Measurements from ENCODE around the gene AP1G2.

The AP1G2 gene

DNA sequence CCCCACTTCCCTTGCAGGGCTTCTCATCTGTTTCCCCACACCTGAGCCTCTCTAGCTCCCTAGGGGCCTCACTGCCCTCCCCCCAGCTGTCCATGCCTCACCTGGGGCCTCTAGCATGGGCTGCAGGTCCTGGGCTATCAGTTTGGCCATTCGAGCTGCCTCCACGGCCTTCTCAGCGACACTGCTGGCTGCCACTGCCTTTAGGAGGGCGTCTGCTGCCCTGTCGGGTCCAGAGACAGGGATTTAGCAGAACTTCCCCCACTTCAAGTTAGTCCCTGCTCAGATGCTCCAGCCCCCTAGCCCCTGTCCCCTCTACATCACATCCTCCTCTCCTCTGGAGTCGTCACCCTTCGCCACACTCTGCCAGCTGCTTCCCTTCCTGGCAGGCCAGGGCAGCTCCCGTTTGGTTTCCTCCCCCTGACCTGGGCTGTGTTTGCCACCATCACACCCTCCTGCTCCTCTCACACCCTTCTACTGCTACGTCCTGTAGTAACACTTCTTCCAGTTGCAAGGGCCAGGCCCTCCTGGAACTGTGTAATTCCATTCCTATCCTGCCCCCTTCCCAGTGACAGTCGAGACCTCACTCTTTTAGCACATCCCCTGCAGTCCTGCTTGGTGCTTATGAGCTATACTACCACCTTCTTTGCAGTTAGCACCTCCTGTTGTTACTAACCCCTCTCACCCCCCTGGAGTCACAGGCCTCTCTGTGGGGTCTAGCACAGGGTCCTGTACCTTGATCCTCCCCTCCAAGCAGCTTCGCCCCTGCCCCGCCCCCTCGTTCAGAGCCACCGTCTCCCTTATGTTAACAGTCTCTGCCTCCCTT is 4.3 kb upstream of the AP1G2 start:
- no peak for DNase-seq (ENCODE audit: low spot score)

DNA sequence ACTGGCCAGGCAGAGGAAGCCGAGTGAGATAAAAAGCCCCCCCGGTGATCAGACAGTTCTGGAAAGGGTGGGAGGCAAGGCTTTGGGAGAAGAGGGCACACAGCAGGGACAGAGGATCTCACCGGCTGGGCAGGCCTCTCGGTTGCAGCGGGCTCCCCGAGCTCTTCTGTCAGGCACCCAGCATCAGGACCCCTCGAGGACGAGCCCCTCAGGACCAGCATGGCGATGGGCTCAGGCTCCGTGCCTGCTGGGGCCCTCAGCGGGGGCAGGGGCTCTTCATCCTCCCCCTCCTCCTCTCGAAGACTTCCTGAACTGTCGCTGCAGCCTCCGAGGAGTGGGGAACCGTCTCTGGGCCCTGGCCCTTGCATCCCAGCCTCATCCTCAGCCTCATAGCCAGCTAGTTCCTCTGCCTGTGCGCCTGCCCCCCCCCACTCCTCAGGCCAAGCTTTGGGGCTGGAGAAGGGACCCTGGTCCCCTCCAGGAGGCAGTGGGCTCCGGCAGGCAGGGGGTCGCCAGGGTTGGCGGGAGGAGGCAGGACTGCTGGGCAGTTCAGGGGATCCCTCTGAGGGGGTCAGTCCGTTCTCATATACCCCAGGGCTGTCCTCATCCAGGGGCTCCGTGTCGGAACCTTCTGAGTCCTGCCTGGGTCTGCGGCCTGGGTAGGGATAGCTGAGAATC is 3.4 kb upstream of the AP1G2 start:
- no peak for DNase-seq (ENCODE audit: low spot score)

DNA sequence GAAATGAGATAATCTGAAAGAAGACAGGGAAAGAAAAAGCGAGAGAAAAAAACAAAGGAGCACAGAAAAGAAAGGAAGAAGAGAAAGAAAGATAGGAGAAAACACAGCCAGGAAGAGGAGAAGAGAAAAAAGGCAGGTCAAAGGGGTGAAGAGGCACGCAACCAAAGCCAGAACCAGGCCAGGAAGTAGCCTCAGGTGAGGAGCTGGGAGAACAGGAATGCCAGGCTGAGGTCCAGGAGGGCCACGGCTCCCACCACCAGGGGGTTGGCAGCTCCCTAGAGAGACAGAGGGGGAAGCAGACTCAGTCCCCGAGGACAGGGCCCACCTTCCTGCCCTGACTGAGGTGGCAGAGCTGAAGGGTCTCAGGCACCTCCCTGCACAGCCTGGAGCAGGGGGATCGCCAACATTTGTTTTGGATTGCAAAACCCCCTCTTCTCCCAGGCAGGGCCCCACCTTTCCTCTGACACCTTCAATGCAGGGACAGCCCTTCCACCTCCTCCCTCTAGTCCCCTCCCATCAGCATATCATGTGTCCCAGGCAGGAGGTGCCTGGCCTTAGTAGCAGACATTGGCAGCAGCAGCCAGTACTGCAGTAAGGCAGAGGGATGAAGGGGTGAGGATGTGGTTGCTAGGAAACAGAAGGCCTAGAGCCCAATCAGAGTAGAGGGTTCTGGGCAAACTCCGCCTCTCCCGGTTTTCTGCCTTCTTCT is 2.0 kb upstream of the AP1G2 start:
- no peak for DNase-seq (ENCODE audit: low spot score)

DNA sequence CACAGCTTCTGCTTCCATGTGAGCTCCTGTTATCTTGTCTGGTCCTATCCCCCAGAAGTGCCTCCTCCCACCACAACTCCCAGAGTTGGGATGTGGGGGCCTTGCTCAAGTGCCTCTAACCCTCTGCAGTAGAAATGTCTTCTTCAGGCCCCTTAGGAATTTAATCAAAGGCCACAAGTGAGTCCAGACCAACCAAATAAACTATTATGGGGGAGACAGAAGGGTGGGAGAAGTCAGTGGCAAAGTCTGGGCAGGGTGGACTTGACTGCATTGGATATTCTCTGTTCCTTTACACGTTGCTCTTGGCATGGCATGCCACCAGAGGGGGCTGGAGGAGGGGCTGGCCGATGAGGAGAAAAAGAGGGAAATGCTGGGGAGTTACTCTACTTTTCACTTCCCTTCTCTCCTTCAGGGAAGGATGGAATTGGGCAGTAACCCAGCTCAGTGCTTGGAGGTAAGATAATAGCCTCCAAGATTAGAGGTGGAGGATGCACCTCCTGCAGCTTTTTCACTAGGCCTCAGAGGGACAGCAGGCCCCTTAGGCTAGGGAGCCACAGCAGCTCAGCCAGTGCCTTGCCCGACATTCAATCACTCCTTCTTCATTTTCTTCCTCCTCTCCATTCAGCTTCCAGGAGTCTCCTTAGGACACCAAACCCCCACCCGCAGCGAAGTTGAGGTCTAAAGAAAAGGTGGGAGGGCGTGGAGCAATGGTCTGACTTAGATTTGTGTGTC is 1.2 kb upstream of the AP1G2 start:
- DNase-seq (ENCODE audit: low spot score): no peak

DNA sequence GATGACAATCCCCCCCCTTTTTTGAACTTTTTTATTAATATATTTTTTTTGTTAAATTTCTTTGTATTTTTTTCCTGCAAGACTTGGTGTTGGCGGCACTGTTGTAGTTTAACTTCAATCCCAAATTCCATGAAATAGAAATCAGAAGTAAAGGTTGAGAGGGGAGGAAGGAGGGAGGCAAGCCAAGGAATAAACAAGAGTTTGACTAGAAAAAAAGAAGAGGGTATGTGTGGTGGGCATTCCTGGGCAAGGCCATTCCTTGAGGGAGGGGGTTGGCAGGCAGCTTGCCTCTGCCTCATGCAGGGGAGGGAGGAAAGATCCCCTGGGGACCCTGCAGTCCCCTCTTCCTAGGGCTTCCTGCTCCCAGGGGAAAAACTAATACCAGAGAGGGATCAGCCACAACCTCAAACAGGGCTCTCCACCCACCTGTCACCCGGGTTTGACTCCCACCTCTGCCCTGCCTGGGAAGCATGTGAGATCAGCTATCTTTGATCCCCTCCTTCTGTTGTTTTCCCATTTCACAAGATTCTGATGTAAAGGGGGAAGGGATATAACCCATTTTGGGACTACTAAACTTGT is 519 bp upstream of the AP1G2 start:
- DNase-seq (ENCODE audit: low spot score): no peak

DNA sequence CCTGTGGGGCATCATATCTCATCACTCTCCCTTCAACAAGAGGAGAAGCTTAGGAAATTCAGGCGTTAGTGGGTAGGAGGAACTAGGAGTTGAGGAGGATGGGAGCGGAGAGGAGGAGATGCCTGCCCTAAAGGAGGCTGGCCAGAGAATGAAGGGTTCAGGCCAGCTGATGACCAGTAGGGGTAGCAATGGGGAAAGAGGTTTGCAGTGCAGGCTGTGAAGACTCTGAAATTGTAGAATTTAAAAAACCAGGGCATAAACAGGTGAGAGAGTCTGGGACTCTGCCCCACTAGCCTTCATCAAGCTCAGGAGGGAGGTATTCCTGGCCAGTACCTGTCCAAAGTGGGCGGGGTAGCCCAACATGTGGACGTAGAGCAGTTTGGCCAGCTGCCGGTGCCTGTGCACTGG is 809 bp downstream of the AP1G2 start:
- no peak for DNase-seq (ENCODE audit: low spot score)

DNA sequence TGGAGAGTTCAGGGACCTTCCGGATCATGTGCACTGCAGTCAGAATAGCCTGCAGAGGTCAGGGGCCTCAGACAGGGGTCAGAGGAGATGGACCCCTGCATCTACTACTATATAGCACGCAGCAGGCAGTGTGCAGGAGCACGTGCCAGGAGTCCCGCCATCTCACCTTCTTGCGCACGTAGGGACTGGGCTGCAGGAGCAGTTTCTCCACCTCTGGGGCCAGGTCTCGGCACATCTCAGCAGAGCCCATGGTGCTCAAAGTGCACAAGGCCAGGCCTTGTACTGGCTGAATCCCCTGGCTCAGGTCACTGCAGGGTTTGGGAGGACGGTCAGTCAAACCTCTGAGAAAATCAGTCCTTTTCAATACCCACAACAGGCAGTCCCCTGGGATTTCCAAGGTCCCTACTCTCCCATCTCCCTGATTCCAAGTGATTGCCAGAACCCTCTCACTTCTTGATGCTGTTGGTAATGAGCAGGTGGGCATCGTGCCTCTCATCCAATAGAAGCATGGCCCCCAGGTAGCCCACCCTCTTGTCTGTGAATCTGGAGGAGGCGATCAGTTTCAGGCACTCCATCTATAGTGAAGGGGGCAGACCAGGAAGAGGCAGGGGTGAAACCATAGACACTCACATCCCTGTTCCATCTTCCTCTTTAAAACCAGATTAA is 1.3 kb downstream of the AP1G2 start:
- DNase-seq (ENCODE audit: low spot score): no peak

DNA sequence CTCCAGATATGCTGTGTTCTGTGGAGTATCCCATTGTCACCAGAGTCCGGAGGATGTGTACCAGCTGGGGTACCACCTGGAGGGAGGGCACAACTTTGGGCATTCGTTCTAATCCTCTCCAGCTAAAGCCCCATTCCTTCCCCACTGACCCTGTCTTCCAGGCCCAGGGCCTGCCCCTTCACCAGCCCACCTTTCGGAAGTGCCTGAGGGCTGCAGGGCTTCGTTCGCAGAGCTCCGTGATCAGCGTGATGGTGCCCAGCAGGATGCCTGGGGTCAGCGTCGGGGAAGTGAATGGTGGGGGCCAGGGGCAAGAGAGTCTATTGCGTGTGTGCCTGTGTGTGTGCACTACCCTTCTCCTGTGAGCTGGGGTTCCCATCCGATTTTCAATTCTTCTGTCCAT is 2.0 kb downstream of the AP1G2 start:
- DNase-seq (ENCODE audit: low spot score): no peak

DNA sequence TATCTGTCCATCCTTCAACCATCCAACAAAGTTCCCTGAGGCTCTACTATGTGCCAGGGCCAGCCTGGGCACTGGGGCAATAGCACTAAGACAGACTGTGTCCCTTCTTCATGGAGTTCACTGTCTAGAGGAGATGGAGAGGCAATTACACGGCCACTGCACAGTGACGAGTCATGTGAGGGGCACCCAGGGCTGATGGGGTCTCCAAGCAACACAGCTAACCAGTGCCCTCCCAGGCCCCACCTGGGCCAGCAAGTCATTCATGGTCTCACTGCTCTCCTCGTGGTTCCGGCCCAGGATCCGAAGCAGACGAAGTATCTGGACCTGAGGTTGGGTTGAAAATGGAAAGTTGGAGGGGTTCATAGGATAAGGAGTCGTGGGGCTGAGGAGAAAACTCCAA is 2.7 kb downstream of the AP1G2 start:
- no peak for DNase-seq (ENCODE audit: low spot score)

DNA sequence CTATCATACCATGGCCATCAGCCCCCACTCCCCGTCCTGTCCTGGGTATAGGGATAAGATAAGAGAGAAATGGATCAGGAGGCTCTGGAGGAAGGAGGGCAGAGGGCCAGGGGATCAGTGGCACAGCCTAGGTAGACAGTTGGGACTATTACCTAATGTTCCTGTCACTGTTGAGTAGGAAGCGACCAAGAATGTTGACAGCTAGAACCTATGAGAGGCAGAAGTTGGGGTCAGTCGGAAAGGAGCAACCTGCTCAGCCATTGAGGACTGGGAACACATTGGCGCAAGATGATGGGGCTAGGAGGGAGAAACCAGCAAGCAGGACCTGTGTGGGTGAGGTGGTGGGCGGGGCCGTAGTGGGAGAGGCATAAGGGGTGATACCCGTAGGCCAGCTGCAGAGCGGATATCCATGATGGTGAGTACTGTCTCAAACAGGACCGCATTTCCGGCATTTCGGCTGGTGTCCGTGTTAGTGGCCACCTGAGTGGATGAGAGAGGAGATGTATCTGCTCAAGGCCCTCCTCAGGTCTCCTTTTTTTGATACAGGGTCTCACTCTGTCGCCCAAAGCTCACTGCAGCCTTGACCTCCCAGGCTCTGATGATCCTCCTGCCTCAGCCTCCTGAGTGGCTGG is 3.3 kb downstream of the AP1G2 start:
- DNase-seq (ENCODE audit: low spot score): no peak

DNA sequence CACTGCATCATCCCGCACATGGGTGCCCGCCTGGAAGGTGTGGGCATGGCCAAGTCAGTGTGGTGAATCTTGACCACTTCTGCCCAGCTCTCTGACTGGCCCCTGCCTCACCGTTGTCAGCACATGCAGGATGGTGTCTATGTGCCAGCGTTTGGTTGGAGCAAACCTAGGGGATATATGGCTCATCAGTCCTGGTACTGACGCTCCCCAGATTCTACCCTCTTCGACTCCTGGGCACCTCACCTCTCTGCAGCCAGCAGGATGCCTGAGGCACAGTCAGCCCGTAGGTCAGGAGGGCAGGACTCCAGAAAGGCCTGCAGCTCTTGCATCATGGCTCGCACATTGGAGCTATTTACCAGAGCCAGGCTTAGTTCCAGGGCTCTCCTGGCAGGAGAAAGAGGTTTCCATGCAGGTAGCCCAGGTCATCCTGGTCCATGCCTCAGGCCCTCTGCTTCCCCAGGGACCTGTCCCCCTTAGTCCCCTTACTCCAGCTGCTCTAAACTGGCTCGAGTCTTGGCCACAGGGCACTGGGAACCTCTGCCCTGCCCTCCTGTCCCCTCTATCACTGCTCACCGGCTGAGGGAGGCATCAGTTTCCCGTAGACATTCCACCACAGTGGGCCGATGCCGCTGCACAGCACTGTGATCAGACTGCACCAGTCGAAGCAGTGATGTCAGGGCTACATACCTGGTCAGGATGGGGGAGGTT is 4.0 kb downstream of the AP1G2 start:
- no peak for DNase-seq (ENCODE audit: low spot score)

DNA sequence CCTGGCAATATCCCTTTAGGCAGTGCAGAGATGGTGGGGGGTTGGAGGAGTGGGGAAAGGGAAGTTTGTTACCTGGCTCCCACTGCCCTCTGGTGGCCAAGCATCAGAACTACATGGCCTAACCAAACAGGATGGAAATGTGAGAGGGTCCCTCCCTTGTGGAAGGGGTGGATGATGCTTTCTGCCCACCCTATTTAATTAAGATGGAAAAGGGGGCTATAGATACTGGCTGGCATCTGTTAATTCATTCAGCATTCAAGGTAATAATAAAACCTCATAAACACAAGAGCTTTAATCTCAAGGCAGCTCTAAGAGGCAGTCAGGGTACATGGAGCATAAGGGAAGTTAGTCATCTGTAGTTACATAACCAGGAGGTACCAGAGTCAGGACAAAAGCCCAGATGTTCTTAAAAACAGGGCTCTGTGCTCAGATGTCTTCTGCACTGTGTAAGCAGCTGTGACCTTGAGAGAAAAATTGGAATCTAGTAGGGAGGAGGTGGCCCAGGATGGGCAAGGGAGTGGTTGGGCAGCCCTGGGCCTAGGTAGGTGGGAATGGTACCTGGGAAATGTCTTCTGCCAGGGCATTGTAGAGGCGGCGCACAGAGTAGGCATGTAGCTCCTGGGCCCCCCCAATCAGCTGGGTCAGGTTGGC is 4.6 kb downstream of the AP1G2 start:
- DNase-seq (ENCODE audit: low spot score): no peak

DNA sequence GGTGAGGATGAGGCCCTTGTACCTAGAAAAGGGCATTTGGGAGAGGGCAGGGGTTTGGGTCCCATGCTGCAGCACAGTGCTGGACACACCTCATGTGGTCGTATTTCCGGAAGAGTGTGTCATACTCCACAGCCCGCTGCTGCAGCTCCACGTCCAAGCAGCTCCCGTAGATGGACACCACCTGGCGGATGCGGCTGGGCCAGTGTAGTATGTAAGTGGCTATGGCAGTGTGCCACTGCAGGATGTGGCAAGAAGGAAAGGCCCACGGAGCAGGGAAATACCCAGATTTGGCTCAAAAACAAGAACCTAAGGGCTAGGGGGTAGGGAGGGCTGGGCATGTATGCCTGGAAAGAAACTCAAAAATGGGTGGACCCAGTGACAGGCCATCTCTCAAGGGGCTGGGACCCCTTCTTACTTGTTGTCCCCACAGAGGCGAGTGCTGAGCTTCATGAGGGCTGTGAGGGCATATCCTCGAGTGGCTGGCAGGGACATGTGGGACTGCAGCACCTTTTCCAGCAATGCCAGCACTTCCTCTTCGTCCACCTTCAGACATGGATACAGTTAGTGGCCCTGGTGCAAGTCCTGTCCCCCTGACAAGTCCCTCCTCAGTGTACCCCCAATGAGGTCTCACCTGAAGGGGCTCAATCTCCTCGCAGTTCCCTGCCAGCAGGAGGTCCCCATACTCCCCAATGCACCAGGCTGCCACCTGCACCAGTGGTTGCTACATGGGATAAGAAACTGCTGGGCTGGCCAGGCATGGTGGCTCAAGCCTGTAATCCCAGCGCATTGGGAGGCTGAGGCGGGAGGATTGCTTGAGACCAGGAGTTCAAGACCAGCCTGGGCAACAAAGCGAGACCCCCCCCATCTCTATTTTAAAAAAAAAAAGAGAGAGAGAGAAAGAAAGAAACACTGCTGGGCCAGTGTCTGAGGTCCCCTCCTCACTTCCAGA is 5.4 kb downstream of the AP1G2 start:
- no peak for DNase-seq (ENCODE audit: low spot score)

DNA sequence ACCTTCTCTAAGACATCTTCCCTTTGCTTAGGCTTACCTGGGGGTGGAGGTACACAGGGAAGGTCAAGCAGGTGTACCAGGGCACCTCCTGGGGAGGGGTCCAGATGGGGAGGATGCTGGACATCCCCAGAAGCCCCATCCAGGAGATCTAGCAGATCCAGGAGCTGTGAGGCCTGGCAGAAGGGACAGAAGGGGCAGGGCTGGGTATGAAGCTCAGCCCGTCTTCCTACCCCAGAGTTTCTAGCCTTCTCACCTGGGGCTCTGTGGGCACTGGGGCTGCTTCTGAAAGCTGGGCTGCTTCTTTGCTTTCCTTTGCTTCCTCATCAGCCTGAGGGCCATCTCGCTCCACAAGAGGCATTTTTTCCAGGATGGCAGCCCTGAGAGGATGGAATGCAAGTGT is 6.3 kb downstream of the AP1G2 start:
- DNase-seq (ENCODE audit: low spot score): no peak

DNA sequence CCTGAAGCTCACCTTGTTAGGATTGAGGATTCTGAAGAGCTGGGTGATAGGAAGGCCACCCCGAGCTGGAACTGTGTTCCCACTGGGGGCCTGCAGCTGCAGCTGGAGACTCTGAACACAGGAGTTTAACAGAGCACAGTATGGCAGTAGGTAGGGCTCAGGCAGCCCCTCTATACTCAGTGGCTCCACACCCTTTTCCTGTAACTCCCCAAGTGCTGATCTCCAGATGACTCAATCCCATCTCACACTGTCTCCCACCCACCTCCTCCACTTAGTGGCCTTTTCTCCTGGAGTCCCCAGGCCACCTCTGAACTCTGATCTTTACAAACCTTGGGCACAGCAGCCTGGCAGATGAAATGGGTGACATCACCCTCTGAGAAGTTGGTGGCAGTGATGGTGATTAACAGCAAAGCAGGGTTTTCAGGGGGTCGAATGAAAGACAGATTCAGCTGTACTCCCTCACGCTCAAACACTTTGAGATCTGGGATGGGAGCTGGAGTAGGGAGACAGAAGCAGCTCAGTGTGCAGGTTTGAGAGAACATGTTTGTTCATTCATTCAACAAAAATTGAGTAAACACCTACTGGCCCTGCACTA is 7.6 kb downstream of the AP1G2 start:
- no peak for DNase-seq (ENCODE audit: low spot score)

DNA sequence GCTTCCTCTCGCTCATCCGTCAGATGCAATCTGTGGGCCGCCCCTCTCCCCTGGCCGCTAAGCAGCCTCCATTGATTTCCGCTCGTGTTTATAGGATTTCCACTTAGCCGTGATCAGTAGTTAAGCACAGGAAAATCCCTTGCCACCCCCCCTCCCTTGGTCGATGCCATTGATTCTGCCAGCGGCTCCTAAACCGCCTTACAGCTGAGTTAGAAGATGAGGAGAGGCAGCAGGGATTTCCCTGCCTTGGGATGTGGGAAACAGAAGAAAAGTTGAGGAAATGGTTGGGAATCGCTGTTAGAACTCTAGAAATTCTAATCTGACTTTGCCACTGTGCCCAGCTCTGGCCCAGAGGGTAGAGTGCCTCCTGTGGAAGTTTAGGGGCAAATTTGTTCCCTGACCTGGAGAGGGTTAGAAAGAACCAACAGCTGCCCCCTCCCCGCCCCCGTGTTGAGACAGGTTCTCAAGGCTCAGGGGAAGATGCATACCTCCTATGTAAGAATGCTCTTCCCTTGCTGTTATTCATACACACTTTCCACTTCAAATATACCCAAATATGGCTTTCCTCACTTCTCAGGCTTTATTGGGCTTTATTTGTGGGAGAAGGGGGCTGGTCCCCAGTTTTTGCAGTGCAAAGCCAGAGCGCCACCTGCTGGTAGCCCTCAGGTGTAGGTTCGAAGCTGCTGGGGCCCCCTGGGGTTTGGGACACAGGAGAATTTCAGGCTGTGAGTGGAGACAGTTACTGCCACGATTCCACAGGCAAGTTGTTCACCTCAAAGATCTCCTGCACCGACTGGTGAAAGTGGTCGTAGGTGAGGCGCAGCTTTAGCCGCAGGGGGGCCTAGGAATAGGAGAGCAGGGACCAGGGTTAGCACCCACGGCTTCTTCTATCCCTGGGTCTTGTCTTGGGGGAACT is 8.3 kb downstream of the AP1G2 start:
- no peak for DNase-seq (ENCODE audit: low spot score)

DNA sequence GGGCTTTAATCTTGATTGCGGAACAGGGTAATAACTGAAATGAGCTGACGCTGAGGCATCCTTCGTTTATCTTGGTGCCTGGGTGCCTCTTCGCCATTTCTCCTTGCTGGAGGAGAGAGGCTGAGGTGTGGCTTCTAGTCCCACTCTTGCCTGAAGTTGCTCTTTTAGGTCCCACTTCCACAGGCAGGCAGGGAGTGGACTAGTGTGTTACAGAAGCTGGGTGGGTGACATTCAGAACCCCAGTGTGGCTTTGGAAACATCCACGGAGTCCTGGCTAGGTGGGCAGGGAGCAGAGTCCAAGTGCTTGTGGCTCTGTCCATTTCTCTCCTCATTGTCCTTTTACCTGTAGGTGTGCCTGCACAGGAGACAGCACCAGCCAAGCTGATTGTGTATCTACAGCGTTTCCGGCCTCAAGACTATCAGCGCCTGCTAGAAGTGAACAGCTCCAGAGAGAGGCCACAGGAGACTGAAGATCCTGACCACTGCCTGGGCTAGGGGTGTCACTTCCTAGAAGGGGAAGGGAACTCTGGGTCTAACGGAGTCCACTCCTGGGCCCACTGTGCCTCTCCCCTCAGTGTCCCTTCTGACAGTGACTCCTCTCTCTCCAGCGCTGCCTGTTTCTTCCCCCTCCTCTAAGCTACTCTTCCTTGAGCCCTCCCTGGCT is 9.1 kb downstream of the AP1G2 start:
- no peak for DNase-seq (ENCODE audit: low spot score)
